ENCODE measurements around the gene SLC4A1.
"Not testable (repeated sequence)": the region's sequence is repeated elsewhere in the genome, so short reads cannot be mapped to it uniquely, and the experiment has no call there.

Gene SLC4A1

GRCh38 chr17:44256671-44257070 is 11.3 kb downstream of the SLC4A1 start:
- DNase-seq (ENCODE audit: low read depth in 2 of 2): no peak

- no peak for DNase-seq (ENCODE audit: low read depth in 2 of 2)
These were observed 12.0 kb downstream of the SLC4A1 start for GRCh38 chr17:44255915-44256314.

DNA sequence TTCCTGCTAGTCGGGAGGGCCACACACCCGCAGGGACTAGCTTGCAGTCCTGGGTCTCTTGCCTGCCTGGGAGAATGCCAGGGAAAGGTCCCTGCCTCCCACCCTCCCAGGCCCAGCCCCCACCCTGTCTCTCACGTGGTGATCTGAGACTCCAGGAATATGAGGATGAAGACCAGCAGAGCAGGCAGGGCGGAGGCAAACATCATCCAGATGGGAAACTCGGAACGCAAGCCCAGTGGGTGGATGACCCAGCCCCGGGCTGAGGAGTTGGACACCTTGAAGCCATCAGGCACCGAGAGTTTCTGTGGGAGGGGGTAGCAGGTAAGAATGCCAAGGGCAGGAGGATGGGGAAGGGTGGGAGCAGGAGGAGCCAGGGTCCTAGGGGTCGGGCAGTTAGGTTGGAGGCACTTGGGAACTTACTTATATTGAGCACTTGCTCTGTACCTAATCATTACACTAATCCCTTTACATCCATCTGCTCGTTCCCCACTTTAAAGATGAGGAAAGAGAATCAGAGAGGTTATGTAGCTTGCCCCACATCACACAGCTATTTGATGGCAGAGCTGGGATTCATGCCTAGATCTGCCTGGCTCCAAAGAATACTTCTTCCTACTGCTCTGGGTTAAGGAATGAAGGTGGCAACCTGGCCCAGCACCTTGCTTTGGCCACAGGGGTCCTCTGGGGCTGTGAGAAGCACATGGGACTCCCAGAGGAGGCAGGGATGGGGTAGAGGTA is 13.4 kb downstream of the SLC4A1 start:
- no peak for DNase-seq (ENCODE audit: low read depth in 2 of 2)

- no peak for DNase-seq (ENCODE audit: low read depth in 2 of 2)
These were observed 14.9 kb downstream of the SLC4A1 start for GRCh38 chr17:44253006-44253405.

- no peak for DNase-seq (ENCODE audit: low read depth in 2 of 2)
These were observed 16.9 kb downstream of the SLC4A1 start for GRCh38 chr17:44251062-44251461.

- no peak for DNase-seq (ENCODE audit: low read depth in 2 of 2)
These were observed 18.3 kb downstream of the SLC4A1 start for GRCh38 chr17:44249501-44250246.

- no peak for DNase-seq (ENCODE audit: low read depth in 2 of 2)
These were observed 19.8 kb downstream of the SLC4A1 start for GRCh38 chr17:44247876-44248736.

DNA sequence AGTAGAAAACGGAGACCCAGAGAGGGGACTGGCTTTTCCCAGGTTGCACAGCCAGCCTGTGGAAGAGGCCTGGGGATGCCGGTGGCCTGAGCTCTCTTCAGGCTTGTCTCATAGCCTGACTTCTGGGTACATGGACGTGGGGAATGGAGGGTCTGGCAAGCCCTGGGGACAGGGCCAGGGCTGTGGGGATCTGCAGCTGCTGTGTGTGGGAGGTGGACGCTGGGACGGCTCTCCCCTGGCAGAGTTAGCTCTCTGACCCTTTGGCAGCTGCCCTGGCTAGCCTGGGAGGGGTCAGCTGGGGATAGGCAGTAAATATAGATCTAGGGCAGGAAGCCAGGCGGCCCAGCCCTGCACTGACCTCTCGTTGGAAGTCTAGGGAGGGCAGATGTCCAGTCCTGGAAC is 20.5 kb downstream of the SLC4A1 start:
- DNase-seq (ENCODE audit: low read depth in 2 of 2): no peak

- no peak for DNase-seq (ENCODE audit: low read depth in 2 of 2)
These were observed 26.8 kb downstream of the SLC4A1 start for GRCh38 chr17:44241106-44241624.

GRCh38 chr17:44237886-44238285 is 30.0 kb downstream of the SLC4A1 start:
- DNase-seq (ENCODE audit: low read depth in 2 of 2): not testable (repeated sequence)

- no peak for DNase-seq (ENCODE audit: low read depth in 2 of 2)
These were observed 31.4 kb downstream of the SLC4A1 start for GRCh38 chr17:44236444-44236991.

DNA sequence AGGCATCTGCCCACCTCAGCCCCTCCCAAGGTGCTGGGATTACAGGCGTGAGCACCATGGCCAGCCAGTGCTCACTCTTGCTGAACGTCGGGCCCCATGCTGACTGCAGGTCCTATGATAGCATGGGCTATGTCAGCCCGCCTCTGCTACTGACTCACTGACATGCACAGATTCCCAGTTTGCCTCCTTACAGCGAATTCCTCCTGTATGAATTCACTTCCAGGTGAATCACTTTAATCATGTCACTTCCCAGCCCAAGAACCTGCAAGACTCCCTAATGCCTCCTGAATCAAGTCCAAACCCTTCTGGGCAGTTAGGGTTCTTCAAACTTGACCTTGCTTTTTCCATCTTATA is 32.4 kb downstream of the SLC4A1 start:
- DNase-seq (ENCODE audit: low read depth in 2 of 2): no peak

GRCh38 chr17:44233582-44233981 is 34.4 kb downstream of the SLC4A1 start:
- no peak for DNase-seq (ENCODE audit: low read depth in 2 of 2)

- DNase-seq (ENCODE audit: low read depth in 2 of 2): no peak
These were observed 35.9 kb downstream of the SLC4A1 start for GRCh38 chr17:44232061-44232460.

DNA sequence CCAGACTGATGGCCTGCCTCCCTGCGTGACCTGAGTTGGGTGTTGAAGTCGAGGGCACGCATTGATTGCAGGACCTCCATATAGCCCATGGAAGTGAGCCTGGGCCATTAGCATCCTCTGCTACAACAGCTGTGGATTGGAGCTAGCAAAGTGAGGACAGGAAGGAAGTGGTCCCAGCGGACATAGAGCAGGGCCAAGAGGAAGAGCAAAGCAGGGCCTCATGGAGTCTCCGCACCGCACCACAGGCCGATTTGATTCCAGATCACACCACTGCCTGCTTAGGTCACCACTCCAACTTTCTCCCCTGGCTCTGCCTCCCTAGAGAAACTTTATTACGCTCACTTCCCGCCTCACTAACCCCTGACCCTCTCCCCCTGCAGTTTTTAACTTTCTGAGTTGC is 37.8 kb downstream of the SLC4A1 start:
- DNase-seq (ENCODE audit: low read depth in 2 of 2): no peak

- no peak for DNase-seq (ENCODE audit: low read depth in 2 of 2)
These were observed 38.8 kb downstream of the SLC4A1 start for GRCh38 chr17:44229090-44229489.

- no peak for DNase-seq (ENCODE audit: low read depth in 2 of 2)
These were observed 44.3 kb downstream of the SLC4A1 start for GRCh38 chr17:44223541-44224071.

GRCh38 chr17:44222112-44222869 is 45.6 kb downstream of the SLC4A1 start:
- peak in 1 of 2 experiments; percentile 53 for DNase-seq (ENCODE audit: low read depth in 2 of 2)

DNA sequence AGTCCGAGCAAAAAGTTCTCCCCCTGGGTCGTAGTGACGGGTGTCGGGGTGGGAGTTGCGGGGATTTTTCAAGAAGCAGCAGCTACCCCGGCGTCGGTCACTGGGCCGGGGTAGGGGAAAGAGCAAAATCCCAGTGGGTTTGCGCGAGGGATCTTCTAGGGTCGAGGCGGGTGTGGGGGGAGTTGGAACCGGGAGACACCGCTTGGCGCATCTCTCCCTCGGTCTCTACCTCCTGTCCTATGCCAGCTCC is 46.1 kb downstream of the SLC4A1 start:
- no peak for DNase-seq (ENCODE audit: low read depth in 2 of 2)

GRCh38 chr17:44221084-44221861 is 46.7 kb downstream of the SLC4A1 start:
- peak in 1 of 2 experiments; percentile 59 for DNase-seq (ENCODE audit: low read depth in 2 of 2)

All from stimulated activated CD4-positive, alpha-beta T cell treated with anti-CD3 and anti-CD28 coated beads, Interleukin-12 subunit alpha, Interleukin-12 subunit beta, amount 100 ng/mL, for 24 hours (primary cell).